BJ (cell line): ENCODE measurements around the gene EDIL3. TPM values are rescaled to one million over a fixed set of nuclear protein-coding genes. Genes with fewer than 3 reads are reported as not detected.
A peak's percentile ranks its signal among the peaks of the same experiment; 100 is the strongest.

ENCODE experiments used
- CTCF ChIA-PET: fragments of 350-600 bp; formaldehyde crosslinking; extraction: SDS; loops from one replicate; lab custom pipeline; 2021; ENCODE audit warnings: antibody characterized with exemption, inconsistent platforms; lab: Yijun Ruan, JAX
- POLR2A ChIA-PET: fragments of 300-600 bp; sonication (Branson Sonifier 250); formaldehyde crosslinking; extraction: SDS; loops from one replicate; lab custom pipeline; 2021; ENCODE audit warnings: antibody characterized with exemption; lab: Charles Lee
- DNase-seq: peaks from one replicate; pipeline ENCODE4 v3.0.0-alpha.2; 2011; ENCODE audit warnings: low read depth
- H3K27me3 ChIP-seq: 2 replicates; pipeline ENCODE4 v1.6.0; 2011; ENCODE audit warnings: low read length; ENCODE audit not compliant: control insufficient read depth, insufficient read depth
- H3K36me3 ChIP-seq: 2 replicates; pipeline ENCODE4 v1.5.1; 2011; ENCODE audit warnings: low read length; ENCODE audit not compliant: control insufficient read depth, insufficient read depth
- H3K4me3 ChIP-seq: 2 replicates; pipeline ENCODE4 v1.5.1; 2011; ENCODE audit warnings: low read depth, mild to moderate bottlenecking, control low read depth, low read length
- CTCF ChIP-seq: IDR thresholded peaks from 2 replicates; pipeline ENCODE4 v1.5.1; 2011; ENCODE audit warnings: low read depth, mild to moderate bottlenecking, control low read depth, inconsistent platforms, low read length, moderate library complexity; ENCODE audit not compliant: insufficient read depth
- polyA minus RNA-seq: library from RNA; depleted of rRNA, polyadenylated mRNA; stranded (reverse); fragments of >200 nt; gene quantifications from 2 replicates; pipeline ENCODE4 v1.2.3, GENCODE V29; 2011; rRNA and poly(A)+ RNA removed
- polyA plus RNA-seq: library from polyadenylated mRNA; depleted of rRNA; stranded (reverse); fragments of >200 nt; gene quantifications from 2 replicates; pipeline ENCODE4 v1.2.3, GENCODE V29; 2011; rRNA removed

Gene EDIL3, protein sequence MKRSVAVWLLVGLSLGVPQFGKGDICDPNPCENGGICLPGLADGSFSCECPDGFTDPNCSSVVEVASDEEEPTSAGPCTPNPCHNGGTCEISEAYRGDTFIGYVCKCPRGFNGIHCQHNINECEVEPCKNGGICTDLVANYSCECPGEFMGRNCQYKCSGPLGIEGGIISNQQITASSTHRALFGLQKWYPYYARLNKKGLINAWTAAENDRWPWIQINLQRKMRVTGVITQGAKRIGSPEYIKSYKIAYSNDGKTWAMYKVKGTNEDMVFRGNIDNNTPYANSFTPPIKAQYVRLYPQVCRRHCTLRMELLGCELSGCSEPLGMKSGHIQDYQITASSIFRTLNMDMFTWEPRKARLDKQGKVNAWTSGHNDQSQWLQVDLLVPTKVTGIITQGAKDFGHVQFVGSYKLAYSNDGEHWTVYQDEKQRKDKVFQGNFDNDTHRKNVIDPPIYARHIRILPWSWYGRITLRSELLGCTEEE
- 8.4 and 13.8 TPM in 2 replicates for polyA plus RNA-seq
- 4.4 and 4.6 TPM in 2 replicates for polyA minus RNA-seq

- H3K27me3 ChIP-seq: peaks cover 21% of the 10 kb centered on the region
- H3K4me3 ChIP-seq: peak within 1 kb of the TSS; percentile 28
- TF ChIP-seq CTCF: no peak
- DNase-seq: no peak
- H3K36me3 ChIP-seq: no peaks in the 10 kb centered on the region
- ChIA-PET CTCF (no interaction called here), POLR2A (no interaction called here)
These were observed at the start of gene EDIL3 for GRCh38 chr5:84384604-84385575. Gene EDIL3 (minus strand): TSS chr5:84384880. CDS start chr5:84384374, 506 bp downstream.

- H3K4me3 ChIP-seq: no peak overlapping the region
- no peak for DNase-seq
- POLR2A ChIA-PET: no interaction called here
- TF ChIP-seq CTCF: no peak
- CTCF ChIA-PET: no interaction called here
- no peaks in the 10 kb centered on the region for H3K36me3 ChIP-seq
- no peaks in the 10 kb centered on the region for H3K27me3 ChIP-seq
These were observed 48.8 kb upstream of the EDIL3 start for GRCh38 chr5:84433461-84433860.

DNA sequence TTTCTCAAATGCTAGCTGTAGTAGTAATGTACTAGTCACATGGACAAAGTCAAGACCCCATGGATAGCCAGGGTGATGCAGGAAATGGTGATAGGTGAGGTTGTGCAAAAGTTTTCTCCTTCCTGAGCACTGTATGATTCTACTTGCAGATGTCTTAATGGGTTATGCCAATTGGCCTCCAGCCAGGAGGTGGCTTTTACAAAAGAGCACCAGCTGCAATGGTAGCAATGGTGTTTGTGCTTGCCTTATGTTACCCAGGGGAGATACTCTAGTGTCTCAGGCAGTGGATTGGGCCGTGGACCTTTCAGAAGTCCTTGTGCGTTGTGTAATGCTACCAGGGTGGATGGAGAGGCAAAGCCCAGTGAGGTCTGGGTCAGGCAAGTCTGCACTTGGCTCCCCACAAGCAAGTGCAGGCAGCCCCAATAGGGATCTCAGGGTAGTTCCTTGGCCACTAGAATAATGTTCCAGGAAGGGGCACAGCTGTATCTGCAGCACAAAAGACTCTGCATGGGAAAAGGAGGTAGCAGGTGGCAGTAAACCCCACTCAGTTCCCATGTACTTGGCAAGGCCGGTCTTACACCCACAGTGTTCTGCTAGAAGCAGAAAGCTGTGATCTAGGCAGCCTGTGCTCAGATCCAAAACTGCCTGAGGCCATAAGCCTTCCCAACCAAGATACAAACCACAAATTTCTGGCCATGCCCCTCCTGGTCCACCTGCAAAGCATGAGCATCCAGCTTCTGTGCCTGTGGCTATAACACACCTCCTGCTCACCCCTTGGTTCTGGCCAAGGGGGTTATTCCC, 46.4 kb upstream of the EDIL3 start:
- no peak for DNase-seq
- CTCF ChIA-PET: no interaction called here

GRCh38 chr5:84430079-84430478, 45.4 kb upstream of the EDIL3 start:
- DNase-seq: no peak
- H3K36me3 ChIP-seq: no peaks in the 10 kb centered on the region
- no peak overlapping the region for H3K4me3 ChIP-seq
- CTCF ChIA-PET: no interaction called here
- no peaks in the 10 kb centered on the region for H3K27me3 ChIP-seq
- POLR2A ChIA-PET: no interaction called here
- TF ChIP-seq CTCF: no peak

More for the DNA sequence above, 46.4 kb upstream of the EDIL3 start:
- Histone ChIP-seq H3K4me3 (no peak overlapping the region), H3K36me3 (no peaks in the 10 kb centered on the region), H3K27me3 (no peaks in the 10 kb centered on the region)
- TF ChIP-seq CTCF: no peak
- POLR2A ChIA-PET: no interaction called here
